GM12878 (cell line): ENCODE data around the gene ABHD12B. TPM values are rescaled to one million over a fixed set of nuclear protein-coding genes. Genes with fewer than 3 reads are reported as not detected.

Source experiments
- ATAC-seq: fragments of 200-7000 bp; cut with Tn5 transposase; 3 replicates; pipeline ENCODE4 v1.9.1; 2020; ENCODE audit warnings: mild to moderate bottlenecking, moderate library complexity
- BruUV-seq: library from RNA; stranded (reverse); fragments of 400-500 nt; replicated peaks from 2 replicates; lab custom pipeline; 2021; lab: Mats Ljungman, UMichigan
- CTCF ChIA-PET: fragments of 300-600 bp; sonication (Branson Sonifier 250); formaldehyde crosslinking; extraction: SDS; loops from one replicate; lab custom pipeline; 2021; ENCODE audit warnings: inconsistent platforms; lab: Yijun Ruan, JAX
- POLR2A ChIA-PET: fragments of 350-600 bp; formaldehyde crosslinking; extraction: SDS; loops from one replicate; lab custom pipeline; 2021; ENCODE audit warnings: inconsistent platforms; lab: Charles Lee
- RAD21 ChIA-PET: fragments of 300-600 bp; sonication (Branson Sonifier 250); formaldehyde crosslinking; loops from one replicate; lab custom pipeline; 2023; ENCODE audit warnings: antibody characterized with exemption; ENCODE audit not compliant: unreplicated experiment; lab: Charles Lee
- SMC1A ChIA-PET: fragments of 300-600 bp; sonication (Branson Sonifier 250); formaldehyde crosslinking; loops from one replicate; lab custom pipeline; 2023; ENCODE audit not compliant: unreplicated experiment, uncharacterized antibody; lab: Charles Lee
- DNase-seq: peaks from one replicate; pipeline ENCODE4 v3.0.0-alpha.2; 2011; ENCODE audit warnings: low read depth, low spot score
- FAIRE-seq: peaks from 3 replicates; lab custom pipeline; 2011; peaks lifted over from hg19 to GRCh38; lab: Jason Lieb, UNC
- H2AFZ ChIP-seq: 2 replicates; pipeline ENCODE4 v1.6.0; 2011; ENCODE audit warnings: low read depth, low read length, control low read depth; ENCODE audit not compliant: control insufficient read depth
- H3K27ac ChIP-seq: 2 replicates; pipeline ENCODE4 v1.5.1; 2011; ENCODE audit warnings: control low read depth; ENCODE audit not compliant: control insufficient read depth, insufficient read depth
- H3K27me3 ChIP-seq, 2 experiments: replicated peaks in 1 of 2; 2 replicates each; pipeline versions ENCODE4 v1.6.0 to v1.6.1; 2011; ENCODE audit warnings: low read length in 1 of 2; ENCODE audit not compliant: control insufficient read depth in 2 of 2, insufficient read depth in 2 of 2
- H3K36me3 ChIP-seq, 2 experiments: 2 replicates each; pipeline ENCODE4 v1.5.1; 2011; ENCODE audit warnings: low read length in 1 of 2; ENCODE audit not compliant: control insufficient read depth in 2 of 2, insufficient read depth in 2 of 2
- H3K4me1 ChIP-seq: 2 replicates; pipeline ENCODE4 v1.6.1; 2011; ENCODE audit warnings: mild to moderate bottlenecking, low read length, moderate library complexity, mixed read lengths; ENCODE audit not compliant: control insufficient read depth, insufficient read depth
- H3K4me2 ChIP-seq: 2 replicates; pipeline ENCODE4 v1.6.0; 2011; ENCODE audit warnings: control low read depth; ENCODE audit not compliant: control insufficient read depth, insufficient read depth
- H3K4me3 ChIP-seq: fragments of 200-600 bp; sonication (generic); 2 replicates; pipeline ENCODE4 v1.5.1; 2016
- H3K79me2 ChIP-seq: 2 replicates; pipeline ENCODE4 v1.6.0; 2011; ENCODE audit warnings: low read length; ENCODE audit not compliant: control insufficient read depth, insufficient read depth
- H3K9ac ChIP-seq: 2 replicates; pipeline ENCODE4 v1.8.0; 2011; ENCODE audit warnings: low read length, control low read depth, mixed read lengths; ENCODE audit not compliant: control insufficient read depth, insufficient read depth
- H3K9me3 ChIP-seq: replicated peaks from 3 replicates; pipeline ENCODE4 v1.5.1; 2011; ENCODE audit warnings: mild to moderate bottlenecking, low read length; ENCODE audit not compliant: control insufficient read depth, insufficient read depth
- H4K20me1 ChIP-seq: 2 replicates; pipeline ENCODE4 v1.6.0; 2011; ENCODE audit not compliant: control insufficient read depth, insufficient read depth
- ATF7 ChIP-seq: fragments of 450-650 bp; IDR thresholded peaks from 2 replicates; pipeline ENCODE4 v1.6.1; 2016; ENCODE audit warnings: low read depth, mild to moderate bottlenecking
- BCL11A ChIP-seq: IDR thresholded peaks from 2 replicates; pipeline ENCODE4 v1.6.1; 2011; ENCODE audit warnings: low read depth, low read length
- CBFB ChIP-seq: IDR thresholded peaks from 2 replicates; pipeline ENCODE4 v1.6.1; 2016; ENCODE audit warnings: antibody characterized with exemption, low read depth
- CHD4 ChIP-seq: fragments of 200-600 bp; sonication (generic); IDR thresholded peaks from 2 replicates; pipeline ENCODE4 v1.6.1; 2016; ENCODE audit warnings: mild to moderate bottlenecking
- FOXK2 ChIP-seq: fragments of 450-650 bp; IDR thresholded peaks from 2 replicates; pipeline ENCODE4 v1.6.1; 2017; ENCODE audit warnings: mild to moderate bottlenecking, moderate library complexity
- JUNB ChIP-seq: IDR thresholded peaks from 2 replicates; pipeline ENCODE4 v1.6.1; 2016; ENCODE audit warnings: antibody characterized with exemption, mild to moderate bottlenecking
- PML ChIP-seq: IDR thresholded peaks from 2 replicates; pipeline ENCODE4 v1.6.1; 2012; ENCODE audit warnings: low read length, inconsistent platforms
- POLR2A ChIP-seq: IDR thresholded peaks from 2 replicates; pipeline ENCODE4 v1.6.1; 2011; ENCODE audit warnings: low read depth, mild to moderate bottlenecking, low read length
- SREBF2 ChIP-seq: IDR thresholded peaks from 2 replicates; pipeline ENCODE4 v1.6.1; 2012; ENCODE audit warnings: mild to moderate bottlenecking, low read length
- STAT1 ChIP-seq: fragments of 450-650 bp; conservative IDR thresholded peaks from 2 replicates; pipeline ENCODE4 v1.6.1; 2014; ENCODE audit warnings: antibody characterized with exemption, mild to moderate bottlenecking
- TCF7 ChIP-seq: IDR thresholded peaks from 2 replicates; pipeline ENCODE4 v1.6.1; 2014; ENCODE audit warnings: antibody characterized with exemption, borderline replicate concordance
- ZNF24 ChIP-seq: fragments of 450-650 bp; IDR thresholded peaks from 2 replicates; pipeline ENCODE4 v1.6.1; 2017; ENCODE audit warnings: antibody characterized with exemption, mild to moderate bottlenecking
- WGBS: methylation state at CpG from one replicate; pipeline ENCODE4 v1.1.6; 2016; ENCODE audit warnings: low lambda C conversion rate; ENCODE audit not compliant: insufficient replicate concordance, insufficient coverage; ENCODE audit errors: missing lambda C conversion rate; 5-methylcytosine and 5-hydroxymethylcytosine counted together
- in situ Hi-C: fragments of 300-500 bp; cut with MboI; formaldehyde crosslinking; loops from 9 replicates; pipeline ENCODE4 v1.14.3; 2018; ENCODE audit warnings: mixed read lengths
- intact Hi-C: fragments of 100-400 bp; cut with micrococcal nuclease; formaldehyde crosslinking; loops from one replicate; pipeline ENCODE4 v1.14.2; 2022; ENCODE audit not compliant: unreplicated experiment
- polyA plus RNA-seq, 11 experiments: library from polyadenylated mRNA; depleted of rRNA in 4 of 11; unstranded in 6 of 11; stranded (reverse) in 5 of 11; fragments of >200 nt; fragmentation: Nextera tagmentation in 4 of 11; fragmentation: Illumina TruSeq in 1 of 11; extraction: Ambion mirVana in 4 of 11; extraction: Trizol in 1 of 11; gene quantifications; 1 replicate in 1 of 11; 2 replicates in 10 of 11; pipeline versions ENCODE4 v1.2.1 to v1.2.3, GENCODE V29; 2011 to 2016; ENCODE audit warnings: inconsistent platforms in 2 of 11, missing spikeins in 2 of 11, low read depth in 1 of 11
- total RNA-seq, 4 experiments: library from RNA; depleted of rRNA in 3 of 4; stranded (reverse); fragments of >200 nt in 3 of 4; fragmentation: Illumina TruSeq in 1 of 4; extraction: Trizol in 1 of 4; gene quantifications; 2 replicates each; pipeline versions ENCODE4 v1.2.1 to v1.2.3, GENCODE V29; 2013 to 2021
- TF ChIP-seq, protein P1 (sequence below): fragments of 150-350 bp; IDR thresholded peaks from 2 replicates; pipeline ENCODE4 v1.6.1; 2016; ENCODE audit warnings: low read depth, low read length
- TF ChIP-seq, protein P2 (sequence below): fragments of 450-650 bp; IDR thresholded peaks from 2 replicates; pipeline ENCODE4 v1.6.1; 2017; ENCODE audit warnings: low read depth, mild to moderate bottlenecking, moderate library complexity

The ABHD12B gene
- total and polyA plus RNA-seq, 10 of the 15 experiments (the other 5 are each of a cell fraction or from before 2014, with no cell fraction given) = not detected

DNA sequence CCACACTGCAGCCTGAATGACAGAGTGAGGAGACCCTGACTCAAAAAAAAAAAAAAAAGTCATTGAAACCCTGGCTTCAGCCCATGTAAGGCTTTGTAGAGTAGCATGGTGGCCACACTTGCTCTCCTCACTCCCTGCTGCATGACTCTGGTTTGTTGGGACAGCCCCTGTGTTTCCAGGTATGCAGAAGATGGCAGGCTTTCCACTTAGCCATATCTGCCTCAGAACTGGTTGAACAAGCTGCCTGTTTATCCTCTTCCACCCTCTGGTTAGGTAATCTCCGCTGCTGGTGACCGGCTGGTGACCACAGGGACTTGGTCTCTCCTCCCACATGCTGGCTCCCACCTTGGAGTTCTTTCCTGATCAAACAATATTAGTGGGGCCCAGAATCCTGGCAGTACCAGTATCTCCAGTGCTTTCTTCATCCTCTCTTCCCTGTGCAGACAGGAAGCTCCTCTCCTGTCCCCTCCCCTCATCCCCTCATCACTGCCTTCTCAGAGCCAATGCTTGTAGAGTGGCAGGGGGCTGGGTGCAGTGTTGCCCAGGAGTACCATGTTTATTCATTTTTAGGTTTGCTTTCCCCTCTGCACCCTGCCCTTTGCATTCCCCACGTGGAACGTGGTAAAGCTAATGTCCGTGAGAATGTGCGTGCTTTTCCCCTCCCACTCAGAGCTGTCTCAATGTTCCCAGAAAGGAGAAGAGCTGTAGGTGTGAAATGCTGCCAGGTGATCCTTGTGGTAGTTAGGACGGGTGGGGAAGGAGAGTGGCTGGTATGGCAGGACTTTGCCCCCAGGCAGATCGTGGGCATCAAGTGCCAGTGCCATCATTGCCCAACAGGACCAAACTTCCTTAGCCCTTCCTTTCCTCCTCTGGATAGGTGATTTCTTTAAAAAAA lies 11.3 kb downstream of the ABHD12B start:
- Histone ChIP-seq H3K9me3 (no peaks in the 10 kb centered on the region), H3K4me1 (no peaks in the 10 kb centered on the region), H3K9ac (no peak overlapping the region), H3K27me3 (peaks cover 0 to 2% of the 10 kb centered on the region in 2 experiments; a peak in 1 of 4 replicates), H3K79me2 (no peaks in the 10 kb centered on the region), H2AFZ (no peak overlapping the region), H3K4me3 (no peak overlapping the region), H3K36me3 (no peaks in the 10 kb centered on the region), H4K20me1 (no peaks in the 10 kb centered on the region; the same call in 1 of the 2 replicates), H3K27ac (no peak overlapping the region), H3K4me2 (no peak overlapping the region)
- CTCF ChIA-PET = no interaction called here
- intact Hi-C loops = no loop called here
- DNase-seq = no peak
- SMC1A ChIA-PET = no interaction called here
- FAIRE-seq = no peak
- no TSS peak for BruUV-seq
- POLR2A ChIA-PET = interaction anchor here (0.7 kb wide), 1 partner anchor 1107 kb away, joined by 3 read pairs; no protein-coding TSS in a partner anchor
- RAD21 ChIA-PET = no interaction called here
- ATAC-seq = no peak
- in situ Hi-C loops = no loop called here
- TF ChIP-seq ZNF24 (no peak), POLR2A (no peak), FOXK2 (no peak), BCL11A (no peak), TCF7 (no peak), STAT1 (no peak), SREBF2 (no peak), ATF7 (no peak), CHD4 (no peak), JUNB (no peak), CBFB (no peak), PML (no peak)
- TF ChIP-seq, protein P1, sequence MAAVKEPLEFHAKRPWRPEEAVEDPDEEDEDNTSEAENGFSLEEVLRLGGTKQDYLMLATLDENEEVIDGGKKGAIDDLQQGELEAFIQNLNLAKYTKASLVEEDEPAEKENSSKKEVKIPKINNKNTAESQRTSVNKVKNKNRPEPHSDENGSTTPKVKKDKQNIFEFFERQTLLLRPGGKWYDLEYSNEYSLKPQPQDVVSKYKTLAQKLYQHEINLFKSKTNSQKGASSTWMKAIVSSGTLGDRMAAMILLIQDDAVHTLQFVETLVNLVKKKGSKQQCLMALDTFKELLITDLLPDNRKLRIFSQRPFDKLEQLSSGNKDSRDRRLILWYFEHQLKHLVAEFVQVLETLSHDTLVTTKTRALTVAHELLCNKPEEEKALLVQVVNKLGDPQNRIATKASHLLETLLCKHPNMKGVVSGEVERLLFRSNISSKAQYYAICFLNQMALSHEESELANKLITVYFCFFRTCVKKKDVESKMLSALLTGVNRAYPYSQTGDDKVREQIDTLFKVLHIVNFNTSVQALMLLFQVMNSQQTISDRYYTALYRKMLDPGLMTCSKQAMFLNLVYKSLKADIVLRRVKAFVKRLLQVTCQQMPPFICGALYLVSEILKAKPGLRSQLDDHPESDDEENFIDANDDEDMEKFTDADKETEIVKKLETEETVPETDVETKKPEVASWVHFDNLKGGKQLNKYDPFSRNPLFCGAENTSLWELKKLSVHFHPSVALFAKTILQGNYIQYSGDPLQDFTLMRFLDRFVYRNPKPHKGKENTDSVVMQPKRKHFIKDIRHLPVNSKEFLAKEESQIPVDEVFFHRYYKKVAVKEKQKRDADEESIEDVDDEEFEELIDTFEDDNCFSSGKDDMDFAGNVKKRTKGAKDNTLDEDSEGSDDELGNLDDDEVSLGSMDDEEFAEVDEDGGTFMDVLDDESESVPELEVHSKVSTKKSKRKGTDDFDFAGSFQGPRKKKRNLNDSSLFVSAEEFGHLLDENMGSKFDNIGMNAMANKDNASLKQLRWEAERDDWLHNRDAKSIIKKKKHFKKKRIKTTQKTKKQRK = no peak
- TF ChIP-seq, protein P2, sequence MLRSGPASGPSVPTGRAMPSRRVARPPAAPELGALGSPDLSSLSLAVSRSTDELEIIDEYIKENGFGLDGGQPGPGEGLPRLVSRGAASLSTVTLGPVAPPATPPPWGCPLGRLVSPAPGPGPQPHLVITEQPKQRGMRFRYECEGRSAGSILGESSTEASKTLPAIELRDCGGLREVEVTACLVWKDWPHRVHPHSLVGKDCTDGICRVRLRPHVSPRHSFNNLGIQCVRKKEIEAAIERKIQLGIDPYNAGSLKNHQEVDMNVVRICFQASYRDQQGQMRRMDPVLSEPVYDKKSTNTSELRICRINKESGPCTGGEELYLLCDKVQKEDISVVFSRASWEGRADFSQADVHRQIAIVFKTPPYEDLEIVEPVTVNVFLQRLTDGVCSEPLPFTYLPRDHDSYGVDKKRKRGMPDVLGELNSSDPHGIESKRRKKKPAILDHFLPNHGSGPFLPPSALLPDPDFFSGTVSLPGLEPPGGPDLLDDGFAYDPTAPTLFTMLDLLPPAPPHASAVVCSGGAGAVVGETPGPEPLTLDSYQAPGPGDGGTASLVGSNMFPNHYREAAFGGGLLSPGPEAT = no peak
- 37% methylated on average over 8 of the region's 8 CpGs for WGBS
